NCI-H1436 (cell line): Measurements from ENCODE around the gene TMEM37.

Experiments used
- DNase-seq: peaks from one replicate; lab custom pipeline; 2025; lab: John Stamatoyannopoulos, UW

TMEM37 gene

DNA sequence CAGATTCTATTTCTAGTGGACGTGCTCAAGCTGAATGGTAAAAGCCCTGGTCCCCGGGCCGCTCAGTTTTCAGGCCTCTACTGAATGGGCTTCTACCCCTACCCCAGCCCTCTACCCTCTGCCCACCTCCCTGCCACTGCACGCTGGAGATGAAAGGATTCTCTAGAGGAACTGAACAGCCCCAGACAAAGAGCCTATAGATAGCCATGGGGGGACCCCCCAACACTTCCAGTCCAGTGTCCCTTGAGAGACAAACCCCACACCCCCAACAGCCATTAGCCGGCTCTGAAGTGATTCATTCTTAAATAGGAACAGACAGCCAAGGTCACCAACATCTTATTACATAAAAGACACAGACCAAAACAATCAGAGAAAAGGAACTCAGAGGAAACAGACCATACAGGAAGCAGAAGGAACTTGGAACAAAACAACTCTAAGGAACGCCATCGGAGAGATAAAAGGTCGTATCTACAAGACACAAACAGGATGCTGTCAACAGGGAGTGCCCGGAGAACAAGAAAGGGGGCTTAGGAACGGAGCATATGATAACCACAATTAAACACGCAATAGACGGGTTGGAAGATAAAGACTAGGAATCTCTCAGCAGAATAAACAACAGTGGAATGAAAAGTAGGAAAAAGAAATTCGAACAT lies 23.5 kb downstream of the TMEM37 start:
- DNase-seq = no peak

DNA sequence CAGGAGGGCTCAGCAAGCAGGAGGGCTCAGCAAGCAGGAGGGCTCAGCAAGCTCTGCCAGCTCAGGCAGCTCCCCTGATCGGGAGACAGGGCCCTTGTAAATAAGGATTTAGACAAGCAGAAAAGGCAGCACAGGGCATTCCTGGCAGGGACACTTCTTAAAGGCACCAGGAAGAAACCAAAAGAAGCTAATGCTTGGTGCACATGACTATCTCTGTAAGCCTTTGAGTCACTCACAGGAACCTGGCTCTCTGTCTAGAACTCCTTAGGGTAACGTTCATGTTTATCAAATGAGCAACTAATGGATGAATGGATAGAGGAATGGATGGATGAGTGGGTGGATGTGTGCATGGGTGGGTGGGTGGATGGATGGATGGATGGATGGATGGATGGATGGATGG lies 28.4 kb downstream of the TMEM37 start:
- DNase-seq = no peak

DNA sequence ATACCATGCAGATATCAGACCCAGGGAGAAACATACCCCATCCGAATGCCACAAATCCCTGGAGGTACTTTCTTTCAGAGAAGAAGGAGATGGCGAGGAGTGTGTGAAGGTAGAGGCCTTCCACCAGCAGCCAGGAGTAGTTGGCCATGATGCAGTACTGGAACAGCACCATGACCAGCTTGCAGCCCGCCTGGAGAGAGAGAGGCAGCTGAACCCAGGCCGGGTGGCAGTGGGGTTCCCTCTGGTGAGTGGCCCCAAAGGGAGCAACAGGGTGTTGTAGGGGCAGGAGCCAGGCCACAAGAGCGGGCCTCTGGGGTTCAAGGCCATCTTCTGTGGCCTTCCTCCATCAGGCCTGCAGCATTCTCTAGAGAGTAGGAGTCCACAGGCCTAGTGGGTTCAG lies 30.2 kb downstream of the TMEM37 start:
- no peak for DNase-seq

DNA sequence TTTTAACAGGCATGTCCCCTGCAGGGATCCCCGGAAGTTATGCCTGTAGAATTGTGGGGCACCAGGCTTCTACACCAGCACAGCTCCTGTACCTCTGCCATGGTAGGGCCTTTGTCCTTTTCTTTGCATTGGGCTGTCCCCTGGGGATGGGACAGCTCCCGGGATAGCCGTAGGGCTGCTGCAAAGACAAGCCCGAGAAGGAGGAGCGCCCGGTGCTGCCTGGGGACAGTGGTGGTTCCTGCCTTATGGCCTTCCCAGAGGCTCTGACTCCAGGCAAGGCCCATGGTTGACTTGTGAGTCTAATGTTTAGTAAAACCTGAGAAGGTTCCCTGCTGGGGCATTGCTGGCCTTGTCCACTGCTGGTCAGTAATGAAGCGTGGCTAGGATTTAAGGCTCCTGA lies 30.9 kb downstream of the TMEM37 start:
- DNase-seq = no peak

DNA sequence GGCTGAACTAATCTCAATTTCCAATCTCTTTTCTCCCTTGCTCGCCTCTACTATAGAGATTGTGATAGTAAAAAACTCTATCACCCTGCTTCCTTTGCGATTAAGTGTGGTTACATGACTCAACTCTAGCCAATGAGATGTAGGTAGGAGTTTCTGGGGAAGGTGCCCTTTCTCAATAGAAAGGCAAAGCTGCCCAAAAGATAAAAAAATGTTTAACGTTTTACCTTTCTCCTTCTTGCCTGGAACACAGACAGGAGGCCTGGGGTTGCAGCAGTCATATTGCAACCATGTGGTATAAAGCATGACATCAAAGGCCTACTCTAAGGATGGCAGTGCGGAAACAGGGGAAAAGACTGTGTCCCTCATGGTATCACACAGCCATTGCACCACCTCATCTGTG lies 31.5 kb downstream of the TMEM37 start:
- DNase-seq = no peak

DNA sequence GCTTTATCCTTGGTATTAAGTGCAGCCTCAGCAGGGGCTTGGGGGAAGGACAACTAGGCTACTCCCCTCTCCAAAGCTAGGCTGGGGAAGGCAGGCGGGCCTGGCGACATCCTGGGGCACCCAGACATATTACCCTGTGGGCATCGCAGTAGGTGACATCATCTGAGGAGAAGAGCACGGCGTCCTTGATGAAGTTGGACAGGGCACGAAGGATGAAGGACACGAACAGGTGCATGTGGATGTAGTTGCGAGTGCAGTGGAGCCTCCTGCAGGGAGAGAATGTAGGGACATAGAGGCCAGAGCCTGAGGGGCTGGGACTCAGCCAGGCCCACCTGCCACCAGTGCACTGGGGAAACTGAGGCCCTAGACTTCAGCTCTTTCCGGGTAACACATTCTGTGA lies 32.3 kb downstream of the TMEM37 start:
- no peak for DNase-seq

DNA sequence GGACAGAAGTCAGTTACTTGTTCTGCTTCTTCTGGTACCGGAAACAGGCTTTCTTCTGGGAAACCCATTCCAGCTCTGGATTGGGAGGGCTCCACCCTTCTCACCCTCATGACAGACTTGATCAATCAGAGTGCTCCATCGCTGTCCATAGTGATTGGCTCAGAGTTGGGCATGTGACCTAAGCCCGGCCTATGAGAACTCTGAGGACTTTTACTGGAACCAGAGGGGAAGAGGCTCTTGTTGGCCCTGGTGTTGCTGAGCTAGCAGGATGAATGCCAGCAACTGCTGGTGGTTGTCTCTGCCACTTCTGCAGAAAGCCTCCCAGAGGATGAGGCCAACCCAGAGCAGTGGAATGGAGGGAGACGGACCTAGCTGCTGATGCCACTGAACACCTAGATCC lies 33.3 kb downstream of the TMEM37 start:
- no peak for DNase-seq

DNA sequence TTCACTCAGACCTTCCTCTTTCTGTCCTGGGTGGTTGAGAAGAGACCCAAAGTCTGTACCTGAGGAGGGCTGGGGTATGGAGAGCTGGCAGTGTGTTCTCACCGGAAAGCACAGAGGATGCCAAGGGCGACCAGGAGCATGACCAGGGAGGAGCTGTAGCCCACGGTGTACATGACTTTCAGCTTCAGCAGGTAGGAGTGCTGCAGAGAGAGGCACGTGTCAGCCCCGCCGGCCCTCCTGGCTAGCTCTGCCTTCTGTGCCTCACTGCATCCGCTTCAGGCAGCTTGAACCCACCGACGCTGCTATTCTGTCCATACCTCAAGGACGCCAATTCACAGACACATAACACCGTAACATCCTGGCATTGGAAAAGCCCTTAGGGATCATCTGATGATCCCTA lies 34.0 kb downstream of the TMEM37 start:
- DNase-seq = no peak

DNA sequence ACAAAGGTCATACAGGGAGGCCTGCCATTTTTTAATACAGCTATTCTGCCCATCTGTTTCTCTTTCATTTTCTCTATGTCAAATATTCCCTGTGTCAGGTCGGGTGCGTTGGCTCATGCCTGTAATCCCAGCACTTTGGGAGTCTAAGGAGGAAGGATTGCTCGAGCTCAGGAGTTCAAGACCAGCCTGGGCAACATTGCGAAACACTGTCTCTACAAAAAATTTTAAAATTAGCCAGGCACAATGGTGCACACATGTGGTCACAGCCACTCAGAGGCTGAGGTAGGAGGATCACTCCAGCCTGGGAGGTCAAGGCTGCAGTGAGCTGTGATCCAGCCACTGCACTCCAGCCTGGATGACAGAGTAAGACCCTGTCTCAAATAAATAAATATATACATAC lies 34.7 kb downstream of the TMEM37 start:
- DNase-seq = no peak

DNA sequence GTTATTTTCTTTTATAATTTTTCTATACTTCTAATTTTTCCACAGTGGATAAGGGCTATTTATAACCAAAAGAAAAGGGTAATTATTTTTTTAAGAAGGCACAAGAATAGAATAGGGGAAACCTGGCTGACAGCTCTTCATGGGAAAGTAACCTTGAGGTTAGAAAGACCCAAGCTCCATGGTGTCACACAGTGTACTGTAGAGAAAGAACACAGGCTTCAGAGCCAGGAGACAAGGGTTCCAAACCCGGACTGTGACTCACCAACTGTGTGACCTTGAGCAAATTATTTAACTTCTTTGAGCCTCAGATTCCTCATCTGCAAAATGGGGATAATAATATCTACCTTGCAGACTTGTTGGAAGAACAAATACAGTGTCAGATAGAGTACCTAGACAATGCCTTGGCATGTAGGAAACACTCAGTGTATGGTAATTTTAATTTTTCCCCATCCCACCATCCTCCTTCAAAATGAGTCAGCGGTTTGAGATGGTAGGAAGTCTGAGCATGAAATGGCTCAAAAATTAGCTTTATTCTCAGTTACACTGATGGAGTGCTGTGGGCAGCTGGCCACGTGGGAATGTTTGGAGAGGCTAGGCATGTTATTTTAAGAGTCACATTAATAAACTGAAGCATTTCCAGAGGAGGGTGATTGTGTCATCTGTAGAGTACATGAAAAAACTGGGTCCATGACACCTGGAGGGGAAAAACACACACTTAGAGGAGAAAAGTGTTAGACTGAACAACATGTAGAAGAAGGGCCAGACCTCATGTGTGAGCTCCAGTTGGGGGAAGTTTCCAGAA lies 36.7 kb downstream of the TMEM37 start:
- no peak for DNase-seq

DNA sequence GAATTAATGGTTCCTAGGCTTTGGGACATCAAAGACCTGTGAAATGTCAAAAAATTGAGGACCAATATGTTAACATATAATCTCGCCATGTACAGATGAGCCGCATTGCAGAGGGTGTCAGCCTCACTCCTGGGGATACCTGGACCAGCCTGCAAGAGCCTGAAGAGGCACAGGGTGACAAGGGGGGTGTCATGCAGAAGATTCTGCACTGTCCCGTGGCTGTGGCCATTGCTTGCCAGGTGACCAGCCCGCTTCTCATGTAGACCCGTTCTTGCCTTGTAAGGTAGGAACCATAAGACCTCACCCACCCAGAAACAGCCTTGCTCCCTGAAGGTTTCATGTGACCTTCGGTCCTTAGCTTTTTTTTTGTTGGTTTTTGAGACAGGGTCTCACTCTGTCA lies 37.5 kb downstream of the TMEM37 start:
- no peak for DNase-seq

DNA sequence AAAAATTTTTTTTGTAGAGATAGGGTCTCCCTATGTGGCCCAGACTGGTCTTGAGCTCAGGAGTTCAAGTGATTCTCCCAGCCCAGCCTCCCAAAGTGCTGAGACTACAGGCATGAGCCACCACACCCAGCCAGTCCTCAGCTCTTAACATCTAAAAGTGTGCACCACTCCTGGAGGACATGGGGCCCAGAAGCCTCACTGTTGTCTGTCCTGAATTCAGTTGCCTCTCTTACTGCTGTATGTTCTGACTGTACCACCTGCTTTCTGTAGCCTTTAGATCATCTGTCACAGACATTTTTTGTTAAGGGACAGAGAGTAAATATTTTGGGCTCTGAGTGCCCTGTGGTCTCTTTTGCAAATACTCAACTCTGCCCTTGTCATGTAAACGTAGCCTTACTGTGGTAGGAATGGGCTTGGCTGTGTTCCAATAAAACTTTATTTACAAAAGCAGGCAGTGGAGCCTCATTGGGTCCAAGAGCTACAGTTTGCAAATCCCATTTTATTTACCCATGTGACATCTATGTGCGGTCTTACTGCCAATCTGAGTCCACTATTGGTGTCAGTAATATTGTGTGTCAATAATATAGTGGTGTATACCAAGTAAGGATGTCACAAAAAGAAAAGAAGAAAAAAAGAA lies 38.1 kb downstream of the TMEM37 start:
- DNase-seq = no peak

DNA sequence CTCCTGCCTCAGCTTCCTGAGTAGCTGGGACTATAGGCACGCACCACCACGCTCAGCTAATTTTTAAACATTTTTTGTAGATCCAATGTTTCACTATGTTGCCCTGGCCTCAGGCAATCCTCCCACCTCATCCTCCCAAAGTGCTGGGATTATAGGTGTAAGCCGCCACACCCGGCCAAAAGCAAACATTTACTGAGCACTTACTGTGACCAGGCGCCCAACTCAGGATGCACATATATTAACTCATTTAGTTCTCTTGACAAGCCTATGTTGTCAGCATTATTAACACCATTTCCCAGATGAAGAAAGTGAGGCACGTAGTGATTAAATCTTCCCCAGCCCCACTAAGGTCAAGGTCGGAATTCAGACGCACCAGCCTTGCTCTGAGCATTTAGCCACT lies 41.1 kb downstream of the TMEM37 start:
- DNase-seq = no peak

DNA sequence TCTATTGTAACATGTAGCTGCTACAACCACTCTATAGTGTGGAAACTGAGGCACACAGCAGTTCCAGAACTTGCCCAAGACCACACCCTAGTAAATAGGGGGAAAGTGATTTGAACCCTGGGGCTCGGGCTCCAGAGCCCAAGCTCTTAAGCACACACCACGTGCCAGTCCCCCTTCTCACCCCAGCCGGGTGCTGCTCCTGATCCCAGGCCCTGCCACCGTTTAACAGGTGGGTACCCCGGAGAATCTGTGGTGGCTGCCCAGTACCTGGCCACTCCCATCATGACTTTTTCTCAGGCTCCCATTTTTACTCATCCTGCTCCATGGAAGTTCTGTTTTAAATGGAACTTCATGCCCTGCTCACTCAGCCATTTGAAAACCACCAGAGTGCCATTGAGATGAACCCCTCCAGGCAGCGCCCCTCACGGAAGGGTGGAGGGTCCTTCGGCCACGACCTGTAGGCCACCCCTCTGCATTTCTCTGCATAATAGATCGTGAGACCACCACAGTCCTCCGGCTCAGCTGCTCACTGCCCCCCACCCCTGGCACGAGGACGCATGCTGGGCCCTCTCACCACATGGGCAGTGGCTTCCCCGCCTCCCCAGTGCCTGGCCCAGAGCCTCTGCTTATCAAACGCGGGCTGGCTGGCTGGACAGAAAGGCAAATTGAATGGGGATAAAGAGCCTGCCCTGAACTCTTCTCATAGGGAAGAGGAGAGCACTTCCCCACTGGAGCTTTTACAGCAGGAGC lies 42.1 kb downstream of the TMEM37 start:
- DNase-seq = no peak

DNA sequence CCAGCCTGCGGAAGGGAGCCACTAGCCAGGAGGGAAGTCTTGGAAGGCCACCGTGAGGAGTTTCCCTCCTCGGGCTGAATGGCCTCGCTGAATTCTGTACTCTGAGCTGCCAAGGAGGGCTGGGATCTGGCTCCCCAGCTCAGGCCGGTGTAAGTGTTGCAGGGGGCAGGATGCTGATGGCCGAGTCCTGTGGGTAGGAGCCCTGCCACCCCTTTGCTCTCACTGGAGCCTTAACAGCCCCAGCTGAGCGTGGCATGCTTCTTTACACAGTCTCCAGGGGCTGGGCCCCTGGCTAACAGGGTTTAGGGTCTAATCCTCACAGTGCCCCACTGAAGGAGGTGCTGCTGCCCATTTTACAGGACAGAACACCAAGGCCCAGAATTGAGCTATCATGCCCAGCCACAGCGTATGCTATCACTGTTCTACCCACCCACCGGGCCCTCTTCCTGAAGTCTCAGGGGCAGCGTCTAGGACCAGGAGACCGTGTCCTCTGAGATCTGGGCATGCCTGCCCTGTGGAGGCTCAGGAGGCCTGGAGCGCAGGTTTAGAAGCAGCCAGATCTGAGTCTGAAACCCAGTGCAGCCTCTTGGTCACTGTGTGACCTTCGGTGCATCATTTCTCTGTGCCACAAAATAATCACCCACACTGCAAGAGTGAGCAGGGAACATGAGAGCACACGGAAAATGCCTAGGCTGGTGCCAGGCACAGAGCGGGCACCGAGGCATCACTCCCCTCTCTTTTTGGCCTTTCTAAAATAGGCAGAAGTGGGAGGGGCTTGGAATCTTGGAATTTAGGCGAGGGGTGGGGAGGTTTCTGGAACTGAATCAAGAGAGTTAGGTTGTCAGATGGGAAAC lies 42.9 kb downstream of the TMEM37 start:
- DNase-seq = no peak

DNA sequence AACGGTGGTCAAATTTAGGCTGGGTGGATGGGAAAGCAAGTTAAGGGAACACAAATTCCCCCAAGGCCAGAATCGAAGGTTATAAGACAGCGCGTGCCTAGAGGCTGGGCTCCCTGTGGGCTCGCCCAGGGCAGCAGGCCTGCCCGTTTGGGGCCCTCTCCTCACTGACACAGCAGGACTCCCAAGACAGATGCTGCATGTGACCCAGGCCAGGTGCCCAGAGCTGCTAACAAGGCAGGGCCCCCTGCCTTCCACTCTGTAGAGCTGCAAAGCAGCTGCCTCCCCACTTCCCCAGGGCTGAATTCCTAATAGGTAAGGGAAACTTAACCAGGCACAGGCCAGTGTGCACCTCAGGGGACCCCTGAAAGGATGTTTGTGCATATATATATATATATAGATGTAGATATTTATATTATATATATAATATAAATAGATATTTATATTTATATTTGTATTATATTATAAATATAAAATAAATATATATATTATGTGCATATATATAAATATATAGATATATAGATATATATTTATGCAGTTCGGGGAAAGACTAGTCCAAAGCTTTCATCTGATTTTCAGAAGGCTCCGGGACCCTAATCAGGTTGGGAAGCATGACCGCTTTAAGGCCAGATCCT lies 43.7 kb downstream of the TMEM37 start:
- no peak for DNase-seq

DNA sequence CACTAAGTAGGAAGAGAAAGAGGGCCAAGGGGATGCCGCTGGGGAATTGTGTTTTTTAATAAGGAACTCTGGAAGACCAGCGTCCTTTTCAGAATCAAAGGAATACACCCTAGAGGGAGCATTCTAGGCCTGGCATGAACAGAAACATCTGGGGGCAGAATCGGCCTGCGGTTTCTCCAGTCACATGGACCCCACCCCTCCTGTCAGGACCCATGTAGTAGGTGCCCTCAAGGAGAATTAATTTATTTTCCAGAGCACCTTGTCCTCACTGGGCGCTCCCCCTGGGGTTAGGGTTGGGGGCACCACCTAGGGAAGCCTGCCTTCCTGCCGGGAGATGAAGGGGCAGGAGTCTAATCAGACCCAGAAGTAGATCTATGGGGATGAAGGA lies 44.2 kb downstream of the TMEM37 start:
- DNase-seq = no peak

DNA sequence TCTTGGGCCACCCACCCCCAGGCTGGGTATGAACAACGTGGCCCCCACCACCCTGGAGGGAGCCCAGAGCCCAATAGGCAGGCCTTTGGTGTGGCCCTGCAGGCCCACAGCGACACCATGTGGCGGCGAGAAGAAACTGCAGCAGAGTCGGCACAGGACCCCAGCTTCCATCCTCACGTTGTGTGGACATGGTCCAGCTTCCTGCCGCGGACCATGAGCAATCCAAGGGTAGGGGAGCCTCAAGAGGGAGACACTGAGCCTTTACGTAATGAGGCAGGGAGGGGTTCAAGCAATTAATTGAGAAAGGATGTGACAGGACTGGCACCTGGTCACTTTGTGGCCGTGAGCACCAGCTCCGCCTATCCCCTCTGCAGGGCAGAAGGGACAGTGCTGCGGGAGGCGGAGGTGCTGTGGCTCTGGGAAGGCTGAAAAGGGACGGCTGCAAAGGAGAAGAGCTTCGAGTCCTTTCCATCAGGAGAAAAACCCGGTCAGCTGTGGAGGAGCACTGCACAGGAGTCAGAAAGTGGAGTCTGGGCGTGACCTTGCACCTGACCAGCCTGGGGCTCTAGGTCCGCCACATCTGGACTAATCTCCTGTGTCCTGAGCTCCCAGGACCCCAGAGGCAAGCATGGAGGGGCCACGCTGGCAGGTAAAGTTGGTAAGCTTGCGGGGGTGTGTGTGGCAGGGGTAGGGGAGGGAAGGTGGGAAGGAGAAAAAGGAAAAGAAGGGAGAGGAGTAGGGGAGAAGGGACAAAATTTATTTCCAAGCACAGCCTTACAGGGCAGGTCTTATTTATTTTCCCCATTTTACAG lies 44.9 kb downstream of the TMEM37 start:
- peak; percentile 10 for DNase-seq

DNA sequence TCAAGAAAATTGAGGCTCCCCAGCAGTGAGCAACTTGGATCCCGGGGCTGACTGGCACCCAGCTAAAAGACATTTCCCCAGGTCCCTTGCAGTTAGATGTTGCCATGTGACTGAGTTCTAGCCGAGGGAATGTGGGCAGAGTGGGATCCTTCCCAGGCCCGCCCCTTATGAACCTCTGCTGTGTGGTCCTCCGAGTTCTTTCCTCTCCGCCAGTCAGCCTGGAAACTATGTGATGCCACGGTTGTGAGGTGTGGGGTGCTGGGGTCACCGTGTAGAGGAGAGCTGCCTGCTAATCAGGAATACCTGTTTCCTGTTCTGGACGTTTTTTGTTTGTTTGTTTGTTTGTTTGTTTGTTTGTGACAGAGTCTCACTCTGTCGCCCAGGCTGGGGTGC lies 45.5 kb downstream of the TMEM37 start:
- no peak for DNase-seq

DNA sequence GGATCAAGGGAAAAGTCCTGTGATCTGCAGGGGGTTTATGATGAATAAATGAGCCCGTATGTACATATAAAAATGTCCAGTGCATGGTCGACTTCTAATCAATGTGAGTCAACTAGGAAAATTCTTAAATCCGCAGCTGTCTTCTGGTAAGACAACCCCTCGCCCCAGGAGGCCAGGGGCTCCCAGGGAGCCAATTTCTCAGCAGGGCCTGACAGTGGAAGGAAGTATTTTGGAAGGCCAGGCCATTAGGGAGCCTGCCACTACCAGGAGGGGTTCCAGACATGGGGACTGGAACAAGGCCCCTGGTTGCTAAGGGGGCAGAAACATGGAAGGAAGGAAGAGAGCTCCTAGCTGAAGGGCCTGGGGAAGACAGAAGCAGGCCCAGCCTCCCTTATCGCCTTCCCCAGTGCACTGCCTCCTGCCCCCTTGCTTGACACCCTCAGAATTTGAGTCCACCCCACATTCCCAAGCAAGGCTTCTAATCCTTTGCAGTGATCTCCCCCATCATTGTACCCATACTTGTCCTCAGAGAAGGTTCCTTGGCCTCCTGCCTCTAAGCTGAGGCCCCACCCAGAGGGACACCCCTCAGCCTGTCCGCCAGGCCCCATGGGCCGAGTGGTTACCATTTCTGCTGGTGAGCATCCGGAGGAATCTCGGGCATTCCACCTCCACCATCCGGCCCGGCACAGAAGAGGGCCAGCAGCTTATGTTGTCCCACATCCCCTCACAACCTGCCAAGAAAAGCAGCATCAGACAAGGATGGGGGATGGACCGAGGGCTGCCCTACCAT lies 46.7 kb downstream of the TMEM37 start:
- DNase-seq = no peak
